KOPT-K1 (cell line): ENCODE measurements around the gene SEMA4D.

ENCODE experiments used
- H3K27ac ChIP-seq: fragments of 200-600 bp; sonication (generic); 2 replicates; pipeline ENCODE4 v1.5.1; 2016; ENCODE audit warnings: antibody characterized with exemption, mild to moderate bottlenecking, low read depth, low read length; ENCODE audit not compliant: poor library complexity, severe bottlenecking
- H3K36me3 ChIP-seq: fragments of 200-600 bp; sonication (generic); 2 replicates; pipeline ENCODE4 v1.5.1; 2017; ENCODE audit warnings: antibody characterized with exemption, mild to moderate bottlenecking, low read length, moderate library complexity; ENCODE audit not compliant: insufficient read depth
- H3K9me3 ChIP-seq: fragments of 200-600 bp; sonication (generic); 2 replicates; pipeline ENCODE4 v1.5.1; 2017; ENCODE audit warnings: antibody characterized with exemption, low read length, mild to moderate bottlenecking; ENCODE audit not compliant: insufficient read depth, poor library complexity, severe bottlenecking

Gene SEMA4D

GRCh38 chr9:89500008-89500407 is 2.1 kb upstream of the SEMA4D start:
- Histone ChIP-seq H3K36me3 (peaks cover 4% of the 10 kb centered on the region; the same call in 1 of the 2 replicates), H3K27ac (peak overlapping the region; percentile 98), H3K9me3 (no peaks in the 10 kb centered on the region)

GRCh38 chr9:89498852-89499480 is 1.1 kb upstream of the SEMA4D start:
- Histone ChIP-seq H3K27ac (peak overlapping the region; percentile 98), H3K36me3 (peaks cover 9% of the 10 kb centered on the region; the same call in 1 of the 2 replicates)

DNA sequence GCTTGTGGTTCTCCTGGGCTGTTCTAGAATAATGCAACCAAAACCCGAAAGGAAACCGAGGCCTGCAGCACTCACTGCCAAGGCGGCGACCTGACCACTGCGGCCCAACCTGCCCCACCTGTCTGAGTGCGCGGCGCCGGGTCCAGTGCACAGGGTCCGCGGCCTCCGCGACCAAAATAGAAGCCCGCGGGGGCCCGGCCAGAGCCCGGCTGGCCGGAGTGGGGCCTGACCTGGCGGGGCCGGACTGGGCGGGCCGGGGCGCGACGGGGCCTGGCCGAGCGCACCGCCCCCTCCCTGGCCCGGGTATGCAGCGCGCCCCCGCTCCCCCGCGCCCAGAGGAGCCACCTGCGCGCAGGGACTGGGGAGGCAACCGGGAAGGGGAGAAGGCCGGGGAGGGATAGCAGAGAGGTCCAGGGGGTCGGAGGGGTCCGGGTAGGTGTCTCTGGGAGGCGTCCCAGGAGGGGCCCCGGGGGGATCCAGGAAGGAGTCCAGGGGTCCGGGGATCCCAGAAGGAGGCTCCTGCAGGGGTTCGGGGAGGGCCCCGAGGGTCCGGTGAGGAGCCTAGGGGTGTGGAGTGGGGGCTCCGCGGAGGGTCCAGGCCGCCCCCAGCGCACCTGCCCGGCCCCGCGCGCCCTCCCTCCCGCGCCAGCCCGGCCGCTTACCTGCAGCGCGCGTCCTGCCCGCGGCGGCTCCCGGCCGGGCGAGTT is 503 bp downstream of the SEMA4D start:
- Histone ChIP-seq H3K9me3 (no peaks in the 10 kb centered on the region), H3K36me3 (peaks cover 21% of the 10 kb centered on the region; the same call in 1 of the 2 replicates), H3K27ac (peak overlapping the region; percentile 98)

More at GRCh38 chr9:89498852-89499480, 1.1 kb upstream of the SEMA4D start:
- H3K9me3 ChIP-seq = no peaks in the 10 kb centered on the region

- peak overlapping the region; percentile 98 for H3K27ac ChIP-seq
Measured at GRCh38 chr9:89496645-89497256, 1.2 kb downstream of the SEMA4D start.

DNA sequence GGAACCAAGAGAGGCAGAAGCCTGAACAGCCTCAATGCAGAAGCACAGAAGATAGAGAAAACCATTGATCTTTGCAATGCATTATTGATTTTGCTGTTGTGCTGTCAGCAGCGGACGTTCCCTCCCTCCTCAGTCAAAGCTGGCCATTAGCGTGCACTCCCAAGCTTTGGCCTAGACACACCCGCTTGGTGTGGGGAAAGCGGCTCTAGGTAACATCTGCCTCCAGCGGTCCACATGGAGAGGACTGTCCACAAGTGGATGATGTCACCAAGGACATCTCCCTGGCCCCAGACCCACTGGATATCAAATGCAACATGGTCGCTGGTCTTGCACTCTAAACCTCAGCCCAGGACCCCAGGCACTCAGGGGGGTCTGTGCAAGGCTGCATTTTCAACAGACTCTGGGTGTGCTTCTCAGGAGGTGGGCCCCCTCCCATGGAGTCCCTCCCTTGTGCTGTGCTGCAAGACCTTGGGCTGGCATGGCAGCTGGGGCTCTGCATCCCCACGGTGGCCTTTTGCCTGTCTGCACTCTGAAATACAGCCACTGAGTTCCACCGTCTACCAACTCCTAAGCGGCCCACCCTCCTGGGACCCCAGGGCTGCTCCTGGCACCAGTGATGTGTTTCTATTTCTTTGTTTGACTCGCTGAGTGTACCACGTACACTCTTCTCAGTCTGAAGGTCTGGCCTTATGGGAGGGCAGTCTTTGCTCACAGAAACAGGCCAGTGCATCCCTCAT is 1.9 kb downstream of the SEMA4D start:
- Histone ChIP-seq H3K36me3 (peaks cover 31% of the 10 kb centered on the region; the same call in 1 of the 2 replicates), H3K27ac (peak overlapping the region; percentile 98), H3K9me3 (no peaks in the 10 kb centered on the region)

More at GRCh38 chr9:89496645-89497256, 1.2 kb downstream of the SEMA4D start:
- Histone ChIP-seq H3K36me3 (peaks cover 27% of the 10 kb centered on the region; the same call in 1 of the 2 replicates), H3K9me3 (no peaks in the 10 kb centered on the region)

DNA sequence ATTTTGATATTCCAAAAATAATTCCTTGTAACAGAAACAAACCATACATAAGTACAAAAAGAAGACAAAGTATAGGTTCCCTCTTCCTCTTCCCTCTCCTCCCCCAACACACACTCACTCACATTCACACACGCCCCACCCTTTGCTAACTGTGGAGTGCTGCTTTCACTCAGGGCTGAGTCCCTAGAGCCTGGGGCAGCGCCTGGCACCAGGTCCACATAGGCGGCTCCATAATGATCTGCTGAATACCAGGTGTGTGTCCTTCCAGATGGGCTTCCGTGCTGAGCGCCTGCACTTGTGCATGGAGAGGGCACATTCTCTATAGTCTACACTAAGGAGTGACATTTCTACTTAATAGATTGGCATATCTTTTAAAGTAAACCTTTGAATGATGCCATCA is 3.7 kb downstream of the SEMA4D start:
- Histone ChIP-seq H3K9me3 (no peaks in the 10 kb centered on the region), H3K36me3 (peaks cover 36% of the 10 kb centered on the region; the same call in 1 of the 2 replicates), H3K27ac (peak overlapping the region; percentile 98)

- H3K36me3 ChIP-seq = peaks cover 38% of the 10 kb centered on the region; the same call in 1 of the 2 replicates
- peak overlapping the region; percentile 98 for H3K27ac ChIP-seq
- H3K9me3 ChIP-seq = no peaks in the 10 kb centered on the region
Measured at GRCh38 chr9:89493671-89494070, 4.2 kb downstream of the SEMA4D start.

DNA sequence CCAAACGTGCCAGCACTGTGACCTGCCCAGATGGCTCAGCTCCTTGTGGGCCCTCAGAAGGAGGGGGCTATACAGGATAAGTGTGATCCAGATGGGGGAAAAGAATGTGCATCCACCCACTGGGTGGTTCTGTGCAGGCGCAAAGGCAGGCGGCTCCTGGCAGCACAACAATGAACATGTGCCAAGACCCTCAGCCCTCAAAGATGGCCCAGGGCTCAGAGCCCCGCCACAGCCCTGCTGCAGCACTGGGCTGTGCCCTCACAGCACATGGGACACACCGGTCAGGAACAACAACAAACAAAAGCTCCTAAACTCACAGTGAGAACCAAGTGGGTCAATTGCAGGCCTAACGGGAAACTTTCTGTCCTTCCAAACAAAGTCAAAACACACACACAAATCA is 4.7 kb downstream of the SEMA4D start:
- H3K36me3 ChIP-seq = peaks cover 38% of the 10 kb centered on the region; the same call in 1 of the 2 replicates
- H3K27ac ChIP-seq = peak overlapping the region; percentile 98
- no peaks in the 10 kb centered on the region for H3K9me3 ChIP-seq

GRCh38 chr9:89492586-89492985 is 5.3 kb downstream of the SEMA4D start:
- peaks cover 38% of the 10 kb centered on the region; the same call in 1 of the 2 replicates for H3K36me3 ChIP-seq
- peak overlapping the region; percentile 98 for H3K27ac ChIP-seq
- no peaks in the 10 kb centered on the region for H3K9me3 ChIP-seq

GRCh38 chr9:89491694-89492093 is 6.2 kb downstream of the SEMA4D start:
- Histone ChIP-seq H3K9me3 (no peaks in the 10 kb centered on the region), H3K36me3 (peaks cover 38% of the 10 kb centered on the region; the same call in 1 of the 2 replicates), H3K27ac (peak overlapping the region; percentile 98)

DNA sequence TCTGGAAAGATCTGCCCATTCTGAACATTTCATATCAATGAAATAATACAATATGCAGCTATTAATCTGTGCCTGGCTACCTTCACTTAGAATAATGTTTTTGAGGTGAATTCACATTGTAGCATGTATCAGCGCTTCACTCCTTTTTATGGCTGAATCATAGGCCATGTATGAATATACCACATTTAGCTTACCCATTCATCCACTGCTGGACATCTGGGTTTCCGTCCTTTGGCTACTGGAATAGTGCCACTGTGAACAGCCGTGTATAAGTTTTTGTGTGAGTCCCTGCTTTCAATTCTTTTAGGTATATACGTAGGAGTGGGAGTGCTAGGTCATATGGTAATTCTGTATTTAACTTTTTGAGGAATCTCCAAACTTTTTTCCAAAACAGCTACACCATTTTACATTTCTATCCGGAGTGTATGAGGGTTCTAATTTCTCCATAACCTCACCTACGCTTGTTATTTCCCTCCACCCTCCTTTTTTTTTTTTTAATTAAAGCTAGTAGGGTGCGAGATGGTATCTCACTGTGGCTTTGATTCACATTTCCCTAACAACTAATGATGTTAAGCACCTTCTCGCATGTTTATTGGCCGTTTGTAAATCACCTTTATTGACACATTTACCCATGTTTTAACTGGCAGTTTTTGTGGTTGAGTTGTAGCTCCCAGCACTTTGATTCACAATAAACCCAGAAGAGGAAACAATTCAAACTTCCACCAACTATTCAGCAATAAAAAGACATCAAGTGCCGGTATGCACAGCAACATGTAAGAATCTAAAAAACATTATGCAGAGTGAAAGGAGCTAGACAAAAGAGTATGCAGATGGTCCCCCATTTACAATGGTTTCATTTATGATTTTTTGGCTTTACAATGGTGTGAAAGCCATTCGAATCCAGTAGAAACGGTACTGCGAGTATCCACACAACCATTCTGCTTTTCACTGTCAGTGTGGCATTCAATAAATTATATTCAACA is 8.1 kb downstream of the SEMA4D start:
- Histone ChIP-seq H3K27ac (peak overlapping the region; percentile 98), H3K9me3 (no peaks in the 10 kb centered on the region), H3K36me3 (peaks cover 34% of the 10 kb centered on the region; the same call in 1 of the 2 replicates)

- Histone ChIP-seq H3K36me3 (peaks cover 37% of the 10 kb centered on the region; the same call in 1 of the 2 replicates), H3K27ac (peak overlapping the region; percentile 98), H3K9me3 (no peaks in the 10 kb centered on the region)
Measured at GRCh38 chr9:89488936-89489335, 9.0 kb downstream of the SEMA4D start.

- Histone ChIP-seq H3K27ac (no peak overlapping the region), H3K9me3 (no peaks in the 10 kb centered on the region), H3K36me3 (peaks cover 30% of the 10 kb centered on the region; the same call in 1 of the 2 replicates)
Measured at GRCh38 chr9:89488131-89488530, 9.8 kb downstream of the SEMA4D start.

DNA sequence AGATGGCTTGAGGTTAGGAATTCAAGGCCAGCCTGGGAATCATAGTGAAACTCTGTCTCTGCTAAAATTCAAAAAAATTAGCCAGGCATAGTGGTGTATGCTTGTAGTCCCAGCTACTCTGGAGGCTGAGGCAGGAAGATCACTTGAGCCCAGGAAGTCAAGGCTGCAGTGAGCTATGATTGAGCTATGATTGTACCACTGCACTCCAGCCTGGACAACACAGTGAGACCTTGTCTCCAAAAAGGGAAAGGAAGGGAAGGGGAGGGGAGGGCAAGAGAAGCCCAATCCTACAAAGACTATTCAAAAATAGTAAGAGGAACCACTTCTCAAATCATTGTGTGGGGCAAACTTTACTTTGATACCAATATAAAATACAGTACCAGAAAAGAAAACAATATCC is 11.2 kb downstream of the SEMA4D start:
- Histone ChIP-seq H3K36me3 (peaks cover 28% of the 10 kb centered on the region), H3K27ac (peak overlapping the region; percentile 29), H3K9me3 (no peaks in the 10 kb centered on the region)
